Left lobe of liver (tissue), 2 donors: ENCODE measurements around the gene PGF. TPM values are rescaled to one million over a fixed set of nuclear protein-coding genes. Genes with fewer than 3 reads are reported as not detected.
A peak's percentile ranks its signal among the peaks of the same experiment; 100 is the strongest.

Experiments
- ATAC-seq: fragments of 200-7000 bp; cut with Tn5 transposase; one replicate; pipeline ENCODE4 v1.9.1; 2020; ENCODE audit warnings: mild to moderate bottlenecking, moderate library complexity
- DNase-seq: peaks from one replicate; pipeline ENCODE4 v3.0.0-alpha.2; 2020; ENCODE audit warnings: low spot score
- total RNA-seq: library from RNA; stranded (reverse); gene quantifications from one replicate; pipeline ENCODE4 v1.2.1, GENCODE V29; 2021
- donor health status: DM: no; HTN: no; CAD: no; lungs with moderate emphysema.
- donor health status: DM: no; HTN: yes; CAD: no.

Gene PGF
- total RNA-seq, 1 donor from 2014 or later = 2.8 TPM

DNA sequence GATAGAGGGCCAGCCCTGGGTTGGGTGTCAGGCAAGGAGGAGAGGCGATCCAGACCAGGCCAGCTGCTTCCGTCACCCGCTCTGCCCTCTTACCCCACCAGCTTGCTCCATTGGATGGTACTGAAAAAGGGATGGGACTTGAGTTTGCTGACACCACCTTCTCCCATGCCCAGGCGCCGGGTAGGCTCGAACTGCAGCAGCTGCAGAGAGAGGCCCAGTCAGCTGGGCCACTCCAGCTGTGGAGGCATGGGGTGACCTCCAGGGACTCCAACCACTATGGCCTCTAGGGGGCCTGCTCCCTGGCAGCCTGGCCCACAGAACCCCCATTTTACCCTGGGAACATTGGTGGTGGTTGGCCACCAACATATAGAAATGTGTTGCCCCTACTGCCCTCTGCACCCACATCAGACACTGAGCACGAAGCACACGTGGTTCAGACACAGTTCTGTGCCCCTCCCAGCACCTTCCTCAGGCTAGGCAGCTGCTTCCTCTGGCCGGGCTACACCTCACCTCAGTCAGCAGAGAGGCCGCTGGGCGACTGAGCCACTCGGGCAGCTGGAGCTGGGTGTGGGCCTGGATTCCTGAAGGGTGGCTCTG lies 48.4 kb downstream of the PGF start:
- DNase-seq (no peak), ATAC-seq (no peak)

DNA sequence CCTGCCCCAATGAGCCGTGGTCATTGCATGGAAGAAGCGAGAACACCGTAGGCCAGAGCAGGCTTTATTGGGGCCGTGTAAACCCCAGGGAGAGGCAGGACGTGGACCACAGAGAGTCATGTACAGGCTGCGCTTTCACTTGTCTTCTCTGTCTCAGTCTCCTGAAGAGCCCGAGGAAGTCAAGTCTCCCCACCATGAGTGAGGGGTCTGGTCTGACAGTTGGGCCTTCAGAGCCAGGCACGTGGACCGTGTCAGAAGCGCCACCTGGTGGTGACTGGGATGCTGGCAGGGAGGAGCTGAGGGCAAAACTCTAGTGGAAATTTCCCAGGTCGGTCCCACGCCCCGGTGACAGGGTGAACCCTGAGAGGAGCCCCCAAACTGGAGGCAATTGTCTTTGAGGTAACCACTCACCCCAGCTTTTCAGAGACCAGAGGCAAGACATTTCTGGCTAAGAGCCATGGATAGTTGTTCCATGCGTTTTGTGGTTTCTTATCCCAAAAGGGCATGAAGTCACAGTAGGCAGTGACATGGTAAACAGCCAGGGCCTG lies 49.7 kb downstream of the PGF start:
- DNase-seq (peak; percentile 72), ATAC-seq (peak; percentile 80)

DNA sequence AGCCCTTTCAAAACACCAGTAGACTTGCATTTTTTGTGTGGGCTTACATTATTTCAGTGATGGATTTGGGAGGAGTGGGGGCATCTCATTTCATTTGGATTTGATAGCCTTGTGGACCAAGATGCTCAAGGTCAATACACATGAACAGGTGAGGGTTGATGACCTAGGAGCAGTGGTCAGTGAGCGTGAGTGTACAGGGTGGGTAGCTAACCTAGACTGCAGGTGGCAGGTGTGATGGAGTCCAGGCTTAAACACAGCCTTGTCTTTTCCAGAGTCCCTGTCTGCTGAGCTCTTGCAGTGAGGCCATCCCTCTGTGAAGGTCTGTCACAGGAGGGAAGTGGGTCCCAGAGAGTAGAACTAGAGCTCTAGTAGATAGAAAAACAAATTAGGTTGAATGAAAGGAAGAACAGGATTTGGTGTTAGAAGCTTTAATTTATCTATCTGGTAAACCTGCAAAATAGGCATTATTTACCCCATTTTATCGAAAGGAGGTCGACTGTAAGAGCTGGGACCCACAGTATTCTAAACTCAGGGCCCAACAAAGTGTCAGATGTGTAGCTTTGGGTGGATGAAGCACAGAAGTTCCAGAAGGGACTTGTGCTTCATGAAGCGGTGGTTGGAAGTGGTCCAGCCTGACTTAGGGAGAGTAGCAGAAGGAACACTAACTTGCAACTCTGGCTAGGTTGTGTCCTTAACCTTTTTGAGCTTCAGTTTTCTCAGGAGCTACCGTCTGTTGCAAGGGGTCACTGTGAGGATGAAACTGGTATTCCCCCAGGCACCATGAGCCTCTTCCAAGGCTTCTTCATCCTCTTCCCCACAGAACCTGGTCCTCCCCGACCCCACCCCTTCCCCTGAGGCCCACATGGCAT lies 50.5 kb downstream of the PGF start:
- ATAC-seq = peak; percentile 4
- DNase-seq = no peak

DNA sequence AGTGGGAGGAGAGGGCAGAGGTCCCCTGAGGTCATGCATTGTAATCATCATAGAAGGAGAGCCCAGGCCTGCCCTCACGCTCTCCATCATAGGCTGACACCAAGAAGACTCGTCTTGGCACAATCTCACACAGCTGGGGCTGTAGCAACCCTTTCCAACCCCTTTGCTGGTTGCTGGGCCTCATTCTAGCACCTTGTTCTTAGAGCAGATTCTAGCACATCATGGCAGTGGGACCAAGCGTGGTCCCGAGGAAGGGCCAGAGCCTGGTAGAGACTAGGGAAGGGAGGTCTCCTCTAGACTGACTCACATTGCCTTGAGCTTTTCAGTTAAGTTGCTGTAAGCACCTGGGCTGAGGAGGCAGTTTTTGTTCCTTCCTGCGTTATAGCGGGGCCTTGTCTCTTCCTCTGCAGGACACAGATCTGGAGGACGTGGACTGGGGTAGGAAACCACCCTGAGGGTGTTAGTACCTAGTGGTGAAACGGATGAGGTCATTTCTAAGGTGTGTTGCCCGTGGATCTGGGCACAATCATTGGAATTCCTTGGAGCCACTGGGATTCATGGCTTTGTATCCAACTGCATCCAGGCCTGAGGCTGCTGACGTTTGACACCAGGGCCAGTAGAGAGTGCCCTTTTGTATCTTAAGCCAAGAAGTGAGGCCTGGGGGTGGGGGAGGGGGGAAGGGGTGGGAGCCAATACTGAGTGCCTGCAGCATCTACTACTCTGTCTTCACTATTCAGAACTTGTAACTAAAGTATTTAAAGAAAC lies 52.3 kb downstream of the PGF start:
- DNase-seq (no peak), ATAC-seq (no peak)

DNA sequence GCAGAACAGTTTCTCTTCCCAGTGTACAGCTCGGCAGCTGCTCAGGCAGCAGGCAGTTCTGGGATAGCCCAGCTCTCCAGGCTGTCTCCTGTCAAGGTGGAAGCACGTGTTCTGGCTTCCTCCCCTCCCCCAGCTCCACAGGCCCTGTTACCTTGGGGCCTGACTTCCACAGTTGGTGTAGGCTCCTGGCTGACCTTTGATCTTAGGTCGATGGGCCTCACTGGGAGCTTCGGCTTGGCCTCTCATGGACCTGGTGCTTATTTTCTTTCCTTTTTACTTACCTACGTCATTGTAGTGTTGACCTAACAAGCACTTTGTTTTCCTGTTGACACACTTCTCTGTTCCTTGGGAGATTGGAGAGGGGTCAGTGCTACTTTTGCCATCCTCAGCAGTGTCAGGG lies 56.7 kb downstream of the PGF start:
- ATAC-seq (peak; percentile 88), DNase-seq (peak; percentile 86)

DNA sequence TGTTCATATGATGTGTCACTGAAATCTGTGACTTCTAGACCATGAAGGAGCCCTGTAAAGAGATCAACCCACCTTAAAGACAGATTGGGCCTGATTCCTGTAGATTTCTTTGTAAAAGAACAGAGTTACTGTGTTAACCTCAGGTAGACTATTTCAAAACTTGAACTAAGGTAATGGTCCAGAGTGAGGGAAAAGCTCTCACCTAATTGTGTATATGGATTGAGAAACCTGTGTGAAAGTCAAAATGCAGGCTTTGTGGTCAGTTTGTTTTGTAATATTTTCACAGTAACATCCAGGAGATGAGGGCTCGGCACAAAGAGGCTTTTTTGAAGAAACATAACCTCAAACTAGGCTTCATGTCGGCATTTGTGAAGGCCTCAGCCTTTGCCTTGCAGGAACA lies 57.3 kb downstream of the PGF start:
- ATAC-seq (peak; percentile 69), DNase-seq (no peak)

DNA sequence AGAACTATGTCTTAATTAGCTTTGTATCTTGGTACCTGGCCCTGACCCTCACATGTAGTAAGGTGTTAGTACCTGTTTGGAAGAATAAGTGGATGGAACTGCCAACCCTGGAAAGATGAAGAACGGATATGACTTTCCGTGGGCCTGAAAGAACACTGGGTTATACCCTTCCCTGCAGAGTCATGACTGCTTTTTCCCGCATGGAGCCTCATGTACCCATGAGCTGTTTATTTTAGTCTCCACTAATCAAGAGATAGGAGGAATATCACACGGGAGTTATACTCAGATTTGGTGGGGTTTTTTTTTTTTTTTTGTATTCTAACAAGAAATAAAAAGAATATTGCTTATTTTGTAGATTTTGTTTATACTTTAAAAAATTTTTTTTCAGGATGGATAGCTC lies 57.8 kb downstream of the PGF start:
- DNase-seq (no peak), ATAC-seq (no peak)

DNA sequence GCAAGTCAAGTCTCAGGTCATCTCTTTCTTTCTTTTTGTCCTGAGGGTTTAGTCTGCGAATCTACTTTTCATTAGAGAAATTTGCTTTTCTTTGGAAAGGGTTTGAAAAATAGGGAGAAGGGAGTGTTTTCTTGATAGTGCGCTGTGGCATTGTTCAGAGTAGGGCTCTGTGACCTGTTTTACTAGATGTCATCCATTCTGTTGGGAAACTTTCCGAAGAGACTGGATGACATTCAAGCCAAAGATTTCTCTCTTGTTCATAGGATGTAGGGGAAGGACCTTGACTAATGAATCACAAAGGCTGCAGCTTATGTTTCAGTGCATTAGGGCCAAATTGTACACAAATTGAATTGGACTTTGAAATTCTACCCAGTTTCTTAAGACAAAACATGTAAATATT lies 59.0 kb downstream of the PGF start:
- ATAC-seq (no peak), DNase-seq (no peak)

DNA sequence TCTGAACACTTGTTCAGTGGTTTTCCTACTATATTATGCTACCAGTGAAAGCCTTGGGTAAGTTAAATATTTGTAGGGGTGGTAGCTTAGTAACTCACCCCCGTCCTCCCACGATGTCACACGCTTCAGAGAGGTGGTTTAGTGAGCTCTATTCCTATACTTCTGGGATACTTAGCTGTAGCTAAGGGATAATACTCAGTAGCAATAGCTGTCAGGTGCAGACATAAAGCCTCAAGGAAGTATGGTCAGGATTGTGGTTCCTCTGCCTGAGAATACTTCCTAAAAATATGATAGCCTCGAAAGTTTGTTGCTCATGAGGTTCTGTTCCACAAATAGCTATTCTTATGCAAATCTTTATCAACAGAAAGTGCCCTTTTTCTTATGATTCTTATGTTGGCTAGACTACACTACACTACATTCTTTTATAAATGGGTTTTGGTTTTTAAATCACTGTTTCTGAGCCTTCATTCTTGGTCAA lies 61.7 kb downstream of the PGF start:
- ATAC-seq = no peak
- DNase-seq = no peak

DNA sequence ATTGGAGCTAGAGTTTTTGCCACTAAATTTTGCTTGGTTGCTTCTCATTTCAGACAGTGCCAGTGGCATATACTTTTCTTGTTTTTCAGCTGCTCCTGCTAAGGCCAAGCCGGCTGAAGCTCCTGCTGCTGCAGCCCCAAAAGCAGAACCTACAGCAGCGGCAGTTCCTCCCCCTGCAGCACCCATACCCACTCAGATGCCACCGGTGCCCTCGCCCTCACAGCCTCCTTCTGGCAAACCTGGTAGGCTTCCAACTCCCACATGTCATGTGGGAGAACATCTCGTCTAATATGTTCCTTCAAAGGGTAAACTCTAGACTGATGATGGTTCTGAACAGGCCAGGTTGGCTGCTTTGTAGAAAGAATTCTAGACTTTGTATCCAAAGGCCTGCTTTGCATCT lies 62.7 kb downstream of the PGF start:
- no peak for DNase-seq
- ATAC-seq = no peak

DNA sequence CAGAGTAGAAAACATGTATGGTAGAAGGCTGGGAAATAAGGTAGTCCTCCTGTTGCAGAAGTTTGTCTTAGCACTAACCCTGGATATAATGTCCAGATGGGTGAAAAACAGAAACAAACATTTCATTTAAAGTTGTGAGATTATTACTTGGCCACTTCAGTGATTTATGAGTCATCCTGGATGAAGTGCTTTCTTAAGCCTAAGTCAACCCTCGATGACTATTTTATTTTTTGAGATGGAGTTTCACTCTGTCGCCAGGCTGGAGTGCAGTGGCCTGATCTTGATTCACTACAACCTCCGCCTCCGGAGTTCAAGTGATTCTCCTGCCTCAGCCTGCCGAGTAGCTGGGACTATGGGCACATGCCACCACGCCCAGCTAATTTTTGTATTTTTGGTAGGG lies 63.5 kb downstream of the PGF start:
- ATAC-seq = no peak

More for the DNA sequence above, 63.5 kb downstream of the PGF start:
- no peak for DNase-seq

Other genes with a start within 250 kb of the PGF start
- 18.4 TPM for gene AREL1, start 242.5 kb downstream of the PGF start, total RNA-seq
- gene FCF1, start 242.5 kb downstream of the PGF start, total RNA-seq = 17.3 TPM
- gene YLPM1, start 192.3 kb downstream of the PGF start, total RNA-seq = 16.4 TPM
- gene PROX2, start 79.5 kb downstream of the PGF start, total RNA-seq = not detected
- gene DLST, start 73.7 kb downstream of the PGF start, total RNA-seq = 65.6 TPM
- gene RPS6KL1, start 32.3 kb downstream of the PGF start, total RNA-seq = 4.6 TPM
- gene EIF2B2, start 47.3 kb upstream of the PGF start, total RNA-seq = 15.8 TPM
- 10.4 TPM for gene MLH3, start 95.9 kb upstream of the PGF start, total RNA-seq
- 3.2 TPM for gene ACYP1, start 108.4 kb upstream of the PGF start, total RNA-seq
- gene ZC2HC1C, start 114.0 kb upstream of the PGF start, total RNA-seq = 2.0 TPM
- 50.1 TPM for gene NEK9, start 171.5 kb upstream of the PGF start, total RNA-seq
- gene TMED10, start 221.0 kb upstream of the PGF start, total RNA-seq = 275 TPM